Prostate gland (tissue), 2 donors: ENCODE data around the gene PTPN14.
"Not testable (repeated sequence)": the region's sequence is repeated elsewhere in the genome, so short reads cannot be mapped to it uniquely, and the experiment has no call there.

Source experiments
- POLR2A ChIP-seq: fragments of 450-650 bp; IDR thresholded peaks from one replicate; pipeline ENCODE4 v1.6.1; 2016; ENCODE audit warnings: antibody characterized with exemption, mild to moderate bottlenecking
- POLR2AphosphoS5 ChIP-seq: sonication (generic); formaldehyde crosslinking; IDR thresholded peaks from one replicate; pipeline ENCODE4 v1.6.1; 2017; ENCODE audit warnings: antibody characterized with exemption
- TF ChIP-seq, protein P1 (sequence below), 4 experiments: fragments of 200-600 bp in 2 of 4; fragments of 450-650 bp in 2 of 4; sonication (generic) in 2 of 4; IDR thresholded peaks; 1 replicate in 3 of 4; 2 replicates in 1 of 4; pipeline ENCODE4 v1.5.1; 2016 to 2019; ENCODE audit warnings: antibody characterized with exemption in 4 of 4, mild to moderate bottlenecking in 2 of 4, moderate library complexity in 2 of 4

DNA sequence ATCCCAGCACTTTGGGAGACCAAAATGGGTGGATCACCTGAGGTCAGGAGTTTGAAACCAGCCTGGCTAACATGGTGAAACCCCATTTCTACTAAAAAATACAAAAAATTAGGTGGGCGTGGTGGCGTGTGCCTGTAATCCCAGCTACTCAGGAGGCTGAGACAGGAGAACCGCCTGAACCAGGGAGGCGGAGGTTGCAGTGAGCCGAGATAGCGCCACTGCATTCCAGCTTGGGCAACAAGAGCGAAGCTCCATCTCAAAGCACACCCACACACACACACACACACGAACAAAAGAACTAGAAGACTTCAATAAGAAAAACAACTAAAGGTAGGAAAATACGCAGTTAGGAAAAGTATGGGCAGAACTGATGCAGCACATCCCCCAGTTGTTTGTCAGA is 29.9 kb downstream of the PTPN14 start:
- TF ChIP-seq POLR2A, POLR2AphosphoS5: not testable (repeated sequence)
- TF ChIP-seq, protein P1, sequence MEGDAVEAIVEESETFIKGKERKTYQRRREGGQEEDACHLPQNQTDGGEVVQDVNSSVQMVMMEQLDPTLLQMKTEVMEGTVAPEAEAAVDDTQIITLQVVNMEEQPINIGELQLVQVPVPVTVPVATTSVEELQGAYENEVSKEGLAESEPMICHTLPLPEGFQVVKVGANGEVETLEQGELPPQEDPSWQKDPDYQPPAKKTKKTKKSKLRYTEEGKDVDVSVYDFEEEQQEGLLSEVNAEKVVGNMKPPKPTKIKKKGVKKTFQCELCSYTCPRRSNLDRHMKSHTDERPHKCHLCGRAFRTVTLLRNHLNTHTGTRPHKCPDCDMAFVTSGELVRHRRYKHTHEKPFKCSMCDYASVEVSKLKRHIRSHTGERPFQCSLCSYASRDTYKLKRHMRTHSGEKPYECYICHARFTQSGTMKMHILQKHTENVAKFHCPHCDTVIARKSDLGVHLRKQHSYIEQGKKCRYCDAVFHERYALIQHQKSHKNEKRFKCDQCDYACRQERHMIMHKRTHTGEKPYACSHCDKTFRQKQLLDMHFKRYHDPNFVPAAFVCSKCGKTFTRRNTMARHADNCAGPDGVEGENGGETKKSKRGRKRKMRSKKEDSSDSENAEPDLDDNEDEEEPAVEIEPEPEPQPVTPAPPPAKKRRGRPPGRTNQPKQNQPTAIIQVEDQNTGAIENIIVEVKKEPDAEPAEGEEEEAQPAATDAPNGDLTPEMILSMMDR (IDR thresholded peaks at IDR 0.05): not testable (repeated sequence)
